Parathyroid adenoma (tissue), 2 donors: ENCODE results near the gene TRAPPC11.

Source experiments
- H2AFZ ChIP-seq: fragments of 300-600 bp; sonication (generic); one replicate; pipeline ENCODE4 v1.7.0; 2017; ENCODE audit warnings: antibody characterized with exemption, mild to moderate bottlenecking
- H3K27ac ChIP-seq: fragments of 300-600 bp; sonication (generic); one replicate; pipeline ENCODE4 v1.7.0; 2017
- H3K27me3 ChIP-seq: fragments of 300-600 bp; sonication (generic); one replicate; pipeline ENCODE4 v1.7.0; 2017; ENCODE audit warnings: low read length; ENCODE audit not compliant: control insufficient read depth, insufficient read depth
- H3K36me3 ChIP-seq: fragments of 300-600 bp; sonication (generic); one replicate; pipeline ENCODE4 v1.7.0; 2017; ENCODE audit warnings: low read length; ENCODE audit not compliant: control insufficient read depth, insufficient read depth
- H3K4me1 ChIP-seq: fragments of 300-600 bp; sonication (generic); one replicate; pipeline ENCODE4 v1.7.0; 2017; ENCODE audit warnings: control low read depth
- H3K4me2 ChIP-seq: fragments of 300-600 bp; sonication (generic); one replicate; pipeline ENCODE4 v1.7.0; 2017; ENCODE audit warnings: low read length
- H3K4me3 ChIP-seq: fragments of 300-600 bp; sonication (generic); one replicate; pipeline ENCODE4 v1.7.0; 2017; ENCODE audit warnings: low read depth, low read length
- H3K79me2 ChIP-seq: fragments of 300-600 bp; sonication (generic); one replicate; pipeline ENCODE4 v1.7.0; 2017; ENCODE audit warnings: control low read depth
- H3K9ac ChIP-seq: fragments of 300-600 bp; sonication (generic); one replicate; pipeline ENCODE4 v1.7.0; 2017; ENCODE audit warnings: mild to moderate bottlenecking
- H3K9me3 ChIP-seq: fragments of 300-600 bp; sonication (generic); one replicate; pipeline ENCODE4 v1.7.0; 2017; ENCODE audit warnings: low read length; ENCODE audit not compliant: control insufficient read depth
- CTCF ChIP-seq: fragments of 300-600 bp; sonication (generic); IDR thresholded peaks from one replicate; pipeline ENCODE4 v1.7.0; 2017; ENCODE audit warnings: antibody characterized with exemption, mild to moderate bottlenecking
- donor health status: primary hyperparathyroidism.

Gene TRAPPC11

GRCh38 chr4:183738081-183738673 lies 79.1 kb downstream of the TRAPPC11 start:
- Histone ChIP-seq H3K27me3 (no peaks in the 10 kb centered on the region), H3K36me3 (no peaks in the 10 kb centered on the region), H3K9ac (no peak overlapping the region), H3K4me3 (no peak overlapping the region), H3K79me2 (no peaks in the 10 kb centered on the region), H2AFZ (no peak overlapping the region), H3K27ac (no peak overlapping the region), H3K4me2 (no peak overlapping the region), H3K4me1 (no peaks in the 10 kb centered on the region), H3K9me3 (no peaks in the 10 kb centered on the region)
- no peak for TF ChIP-seq CTCF

DNA sequence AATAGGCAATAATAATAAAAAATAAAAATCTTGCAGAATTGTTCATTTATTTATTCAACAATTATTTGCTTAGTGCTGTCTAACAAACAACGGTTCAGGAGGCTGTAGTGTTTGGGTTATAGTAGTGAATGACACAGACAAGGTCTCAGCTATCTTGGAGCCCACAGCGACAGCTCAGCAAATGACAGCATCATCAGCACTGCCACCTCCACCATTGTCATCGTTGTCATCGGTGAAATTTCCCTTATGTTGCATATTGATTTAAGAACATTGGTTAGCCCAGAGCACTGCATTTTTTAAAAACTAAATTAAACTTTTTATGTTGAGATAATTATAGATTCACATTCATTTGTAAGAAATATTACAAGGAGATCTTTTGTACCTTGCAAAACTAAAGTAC lies 79.9 kb downstream of the TRAPPC11 start:
- H3K4me2 ChIP-seq: no peak overlapping the region
- no peak for TF ChIP-seq CTCF
- no peak overlapping the region for H3K27ac ChIP-seq
- H3K9me3 ChIP-seq: no peaks in the 10 kb centered on the region
- H3K4me1 ChIP-seq: no peaks in the 10 kb centered on the region
- no peaks in the 10 kb centered on the region for H3K27me3 ChIP-seq
- H3K79me2 ChIP-seq: no peaks in the 10 kb centered on the region
- H3K9ac ChIP-seq: no peak overlapping the region
- no peak overlapping the region for H2AFZ ChIP-seq
- H3K4me3 ChIP-seq: no peak overlapping the region
- no peaks in the 10 kb centered on the region for H3K36me3 ChIP-seq

DNA sequence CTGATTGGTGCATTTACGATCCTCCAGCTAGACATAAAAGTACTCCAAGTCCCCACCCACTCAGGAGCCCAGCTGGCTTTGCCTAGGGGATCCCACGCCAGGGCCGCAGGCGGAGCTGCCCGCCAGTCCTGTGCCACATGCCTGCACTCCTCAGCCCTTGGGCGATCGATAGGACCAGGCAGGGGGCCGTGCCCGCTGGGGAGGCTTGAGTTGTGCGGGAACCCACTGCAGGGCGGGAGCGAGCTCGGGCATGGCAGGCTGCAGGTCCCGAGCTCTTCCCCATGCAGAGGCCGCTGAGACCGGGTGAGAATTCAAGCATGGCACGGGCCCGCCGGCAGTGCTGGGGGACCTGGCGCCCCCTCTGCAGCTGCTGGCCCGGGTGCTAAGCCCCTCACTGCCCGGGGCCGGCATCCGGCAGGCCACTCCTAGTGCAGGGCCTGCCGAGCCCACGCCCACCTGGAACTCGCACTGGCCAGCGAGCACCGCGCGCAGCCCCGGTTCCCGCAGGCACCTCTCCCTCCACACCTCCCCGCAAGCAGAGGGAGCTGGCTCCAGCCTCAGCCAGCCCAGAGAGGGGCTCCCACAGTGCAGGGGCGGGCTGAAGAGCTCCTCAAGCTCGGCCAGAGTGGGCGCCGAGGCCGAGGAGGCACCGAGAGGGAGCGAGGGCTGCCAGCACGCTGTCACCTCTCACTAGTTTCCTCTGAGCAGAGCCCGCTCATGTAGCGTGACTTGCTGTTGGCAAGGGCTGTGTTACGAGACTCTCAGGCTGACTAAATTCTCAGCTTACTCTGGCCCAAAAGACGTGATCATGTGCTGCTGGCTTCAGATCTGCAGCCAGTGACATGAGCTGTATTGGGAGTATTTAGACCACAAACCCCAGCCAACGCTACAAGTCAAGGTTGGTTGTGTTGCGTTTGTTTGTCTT lies 87.5 kb downstream of the TRAPPC11 start:
- Histone ChIP-seq H3K79me2 (no peaks in the 10 kb centered on the region), H3K27me3 (no peaks in the 10 kb centered on the region), H3K36me3 (no peaks in the 10 kb centered on the region), H3K27ac (no peak overlapping the region), H3K4me2 (no peak overlapping the region), H3K9me3 (no peaks in the 10 kb centered on the region), H3K4me3 (no peak overlapping the region), H3K9ac (no peak overlapping the region), H2AFZ (no peak overlapping the region), H3K4me1 (no peaks in the 10 kb centered on the region)
- TF ChIP-seq CTCF: no peak

DNA sequence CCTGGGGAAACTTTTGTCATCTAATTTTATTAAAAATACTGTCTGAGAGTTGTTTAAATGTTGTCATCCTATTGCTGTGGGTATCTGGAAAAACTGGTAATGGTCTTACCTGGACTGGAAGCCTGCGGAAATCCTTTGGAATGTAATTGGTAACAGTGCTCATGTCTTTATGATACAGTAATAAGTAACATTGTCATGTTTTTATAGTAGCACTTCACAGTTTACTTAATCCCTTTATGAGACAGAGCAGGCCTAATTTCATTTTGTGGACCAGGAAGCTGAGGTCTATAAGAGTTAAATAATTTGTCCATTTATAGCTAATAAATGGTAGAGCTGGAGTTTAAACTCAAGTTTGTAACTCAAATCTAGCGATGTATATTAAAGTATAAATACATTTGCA lies 88.3 kb downstream of the TRAPPC11 start:
- no peak overlapping the region for H3K9ac ChIP-seq
- H3K9me3 ChIP-seq: no peaks in the 10 kb centered on the region
- no peaks in the 10 kb centered on the region for H3K4me1 ChIP-seq
- H3K4me3 ChIP-seq: no peak overlapping the region
- no peaks in the 10 kb centered on the region for H3K27me3 ChIP-seq
- no peak overlapping the region for H2AFZ ChIP-seq
- H3K36me3 ChIP-seq: no peaks in the 10 kb centered on the region
- H3K79me2 ChIP-seq: no peaks in the 10 kb centered on the region
- TF ChIP-seq CTCF: no peak
- H3K27ac ChIP-seq: no peak overlapping the region
- H3K4me2 ChIP-seq: no peak overlapping the region
